ENCODE results near the gene KCNE4.

- TF ChIP-seq CTCF (IDR thresholded peaks at IDR 0.05; ENCODE audit: borderline replicate concordance, extremely low read depth, low read length, poor library complexity, severe bottlenecking) = no peak
- no peak for TF ChIP-seq EZH2 (IDR thresholded peaks at IDR 0.05; ENCODE audit: borderline replicate concordance, low read depth, low read length, severe bottlenecking)
Observed at GRCh38 chr2:223082706-223083105, 30.7 kb downstream of the KCNE4 start.

Measured in DND-41 (cell line).